K562 (cell line): Measurements from ENCODE around the gene TAS2R43.
"Not testable (repeated sequence)": the region's sequence is repeated elsewhere in the genome, so short reads cannot be mapped to it uniquely, and the experiment has no call there.

Experiments
- EZH2 ChIP-seq: IDR thresholded peaks from 2 replicates; pipeline ENCODE4 v1.6.1; 2012; ENCODE audit warnings: low read depth, mild to moderate bottlenecking, inconsistent platforms, low read length, borderline replicate concordance
- NCOR1 ChIP-seq: fragments of 450-650 bp; IDR thresholded peaks from 2 replicates; pipeline ENCODE4 v1.6.1; 2016; ENCODE audit warnings: mild to moderate bottlenecking, moderate library complexity
- THRAP3 ChIP-seq: fragments of 450-650 bp; IDR thresholded peaks from 2 replicates; pipeline ENCODE4 v1.6.1; 2016; ENCODE audit warnings: mild to moderate bottlenecking, inconsistent platforms, borderline replicate concordance
- TF ChIP-seq, protein P1 (sequence below), 3 experiments: IDR thresholded peaks in 2 of 3; conservative IDR thresholded peaks in 1 of 3; 2 replicates each; pipeline ENCODE4 v1.5.1; 2011 to 2012; ENCODE audit warnings: low read length in 3 of 3, mild to moderate bottlenecking in 3 of 3, control low read depth in 2 of 3, improper control_type of control experiment in 1 of 3, inconsistent platforms in 1 of 3, low read depth in 1 of 3, mixed read lengths in 1 of 3, moderate library complexity in 1 of 3; ENCODE audit not compliant: insufficient read depth in 2 of 3
- TF ChIP-seq, protein P2 (sequence below): sonication (generic); formaldehyde crosslinking; IDR thresholded peaks from 2 replicates; pipeline ENCODE4 v1.5.0; 2020; ENCODE audit warnings: missing genetic modification reagents

DNA sequence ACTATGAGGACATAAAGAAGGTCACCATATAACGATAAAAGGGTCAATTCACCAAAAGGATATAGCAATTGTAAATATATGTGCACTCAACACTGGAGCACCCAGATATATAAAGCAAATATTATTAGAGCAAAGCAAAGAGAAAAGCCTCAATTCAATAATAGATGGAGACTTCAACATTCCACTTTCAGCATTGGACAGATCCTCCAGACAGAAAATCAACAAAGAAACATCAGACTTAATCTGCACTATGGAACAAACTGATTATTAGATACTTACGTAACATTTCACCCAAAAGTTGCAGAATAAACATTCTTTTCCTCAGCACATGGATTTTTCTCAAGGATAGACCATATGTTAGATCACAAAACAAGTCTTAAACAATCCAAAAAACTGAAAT lies 50.7 kb downstream of the TAS2R43 start:
- TF ChIP-seq, protein P1, sequence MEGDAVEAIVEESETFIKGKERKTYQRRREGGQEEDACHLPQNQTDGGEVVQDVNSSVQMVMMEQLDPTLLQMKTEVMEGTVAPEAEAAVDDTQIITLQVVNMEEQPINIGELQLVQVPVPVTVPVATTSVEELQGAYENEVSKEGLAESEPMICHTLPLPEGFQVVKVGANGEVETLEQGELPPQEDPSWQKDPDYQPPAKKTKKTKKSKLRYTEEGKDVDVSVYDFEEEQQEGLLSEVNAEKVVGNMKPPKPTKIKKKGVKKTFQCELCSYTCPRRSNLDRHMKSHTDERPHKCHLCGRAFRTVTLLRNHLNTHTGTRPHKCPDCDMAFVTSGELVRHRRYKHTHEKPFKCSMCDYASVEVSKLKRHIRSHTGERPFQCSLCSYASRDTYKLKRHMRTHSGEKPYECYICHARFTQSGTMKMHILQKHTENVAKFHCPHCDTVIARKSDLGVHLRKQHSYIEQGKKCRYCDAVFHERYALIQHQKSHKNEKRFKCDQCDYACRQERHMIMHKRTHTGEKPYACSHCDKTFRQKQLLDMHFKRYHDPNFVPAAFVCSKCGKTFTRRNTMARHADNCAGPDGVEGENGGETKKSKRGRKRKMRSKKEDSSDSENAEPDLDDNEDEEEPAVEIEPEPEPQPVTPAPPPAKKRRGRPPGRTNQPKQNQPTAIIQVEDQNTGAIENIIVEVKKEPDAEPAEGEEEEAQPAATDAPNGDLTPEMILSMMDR (IDR thresholded peaks at IDR 0.05 in 2 of 3, conservative IDR thresholded peaks at IDR 0.05 in 1 of 3; ENCODE audit: insufficient read depth in 2 of 3, low read depth in 1 of 3, low read length in 3 of 3): not testable (repeated sequence)
- not testable (repeated sequence) for TF ChIP-seq NCOR1, THRAP3, EZH2
- TF ChIP-seq, protein P2, sequence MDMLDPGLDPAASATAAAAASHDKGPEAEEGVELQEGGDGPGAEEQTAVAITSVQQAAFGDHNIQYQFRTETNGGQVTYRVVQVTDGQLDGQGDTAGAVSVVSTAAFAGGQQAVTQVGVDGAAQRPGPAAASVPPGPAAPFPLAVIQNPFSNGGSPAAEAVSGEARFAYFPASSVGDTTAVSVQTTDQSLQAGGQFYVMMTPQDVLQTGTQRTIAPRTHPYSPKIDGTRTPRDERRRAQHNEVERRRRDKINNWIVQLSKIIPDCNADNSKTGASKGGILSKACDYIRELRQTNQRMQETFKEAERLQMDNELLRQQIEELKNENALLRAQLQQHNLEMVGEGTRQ: not testable (repeated sequence)
